ENCODE measurements around the gene NOL4L.

Gene NOL4L

GRCh38 chr20:32575227-32575581 is 9.9 kb downstream of the NOL4L start:
- Histone ChIP-seq H3K4me3 (ENCODE audit: low read length) (no peak overlapping the region), H3K9ac (ENCODE audit: low read length) (no peak overlapping the region), H3K56ac (ENCODE audit: low read length) (no peak overlapping the region), H2AK5ac (ENCODE audit: low read length) (no peak overlapping the region), H2BK120ac (ENCODE audit: low read depth, low read length) (no peak overlapping the region), H2BK5ac (ENCODE audit: low read length) (no peak overlapping the region), H3K18ac (ENCODE audit: low read length) (no peak overlapping the region), H3K23ac (ENCODE audit: low read length) (no peak overlapping the region), H3K27me3 (ENCODE audit: insufficient read depth, low read length, poor library complexity) (no peaks in the 10 kb centered on the region), H2BK15ac (replicated peaks; ENCODE audit: low read depth) (no peak overlapping the region), H3K4me2 (ENCODE audit: low read length) (no peak overlapping the region), H4K8ac (ENCODE audit: low read depth, low read length) (no peak overlapping the region), H3K27ac (ENCODE audit: low read depth, low read length) (no peak overlapping the region), H3K79me1 (ENCODE audit: low read length) (no peaks in the 10 kb centered on the region), H3K79me2 (ENCODE audit: control insufficient read depth, insufficient read depth, low read length) (no peaks in the 10 kb centered on the region), H3K4ac (ENCODE audit: low read depth, low read length) (no peak overlapping the region), H3K36me3 (ENCODE audit: control insufficient read depth, insufficient read depth, low read length) (no peaks in the 10 kb centered on the region), H3K4me1 (ENCODE audit: control insufficient read depth, low read depth, low read length) (peaks cover 7% of the 10 kb centered on the region), H4K5ac (ENCODE audit: low read length) (no peak overlapping the region)
- WGBS (ENCODE audit: extremely low coverage, insufficient coverage, low lambda C conversion rate), result no CpG with 5 or more reads among the region's 9 CpGs
- no peak for DNase-seq

- Histone ChIP-seq H4K5ac (ENCODE audit: low read length) (no peak overlapping the region), H3K4ac (ENCODE audit: low read depth, low read length) (peak overlapping the region; percentile 4), H3K23ac (ENCODE audit: low read length) (peak overlapping the region; percentile 98), H3K4me2 (ENCODE audit: low read length) (no peak overlapping the region), H2BK15ac (replicated peaks; ENCODE audit: low read depth) (no peak overlapping the region), H2BK5ac (ENCODE audit: low read length) (peak overlapping the region; percentile 55), H3K4me1 (ENCODE audit: control insufficient read depth, low read depth, low read length) (peaks cover 8% of the 10 kb centered on the region), H2BK120ac (ENCODE audit: low read depth, low read length) (peak overlapping the region; percentile 19), H4K8ac (ENCODE audit: low read depth, low read length) (no peak overlapping the region), H3K79me1 (ENCODE audit: low read length) (no peaks in the 10 kb centered on the region), H3K27ac (ENCODE audit: low read depth, low read length) (no peak overlapping the region), H3K4me3 (ENCODE audit: low read length) (no peak overlapping the region), H3K27me3 (ENCODE audit: insufficient read depth, low read length, poor library complexity) (no peaks in the 10 kb centered on the region), H2AK5ac (ENCODE audit: low read length) (peak overlapping the region; percentile 88), H3K9ac (ENCODE audit: low read length) (peak overlapping the region; percentile 42), H3K56ac (ENCODE audit: low read length) (peak overlapping the region; percentile 67), H3K79me2 (ENCODE audit: control insufficient read depth, insufficient read depth, low read length) (no peaks in the 10 kb centered on the region), H3K18ac (ENCODE audit: low read length) (peak overlapping the region; percentile 15), H3K36me3 (ENCODE audit: control insufficient read depth, insufficient read depth, low read length) (no peaks in the 10 kb centered on the region)
- DNase-seq, result peak; percentile 83
- WGBS (ENCODE audit: extremely low coverage, insufficient coverage, low lambda C conversion rate), result no CpG with 5 or more reads among the region's 34 CpGs
Measured at GRCh38 chr20:32574296-32575226, 10.6 kb downstream of the NOL4L start.

- Histone ChIP-seq H3K4ac (ENCODE audit: low read depth, low read length) (no peak overlapping the region), H2BK15ac (replicated peaks; ENCODE audit: low read depth) (no peak overlapping the region), H3K9ac (ENCODE audit: low read length) (no peak overlapping the region), H3K23ac (ENCODE audit: low read length) (no peak overlapping the region), H3K79me2 (ENCODE audit: control insufficient read depth, insufficient read depth, low read length) (no peaks in the 10 kb centered on the region), H4K5ac (ENCODE audit: low read length) (no peak overlapping the region), H2AK5ac (ENCODE audit: low read length) (no peak overlapping the region), H3K18ac (ENCODE audit: low read length) (no peak overlapping the region), H2BK5ac (ENCODE audit: low read length) (no peak overlapping the region), H3K4me2 (ENCODE audit: low read length) (no peak overlapping the region), H2BK120ac (ENCODE audit: low read depth, low read length) (no peak overlapping the region), H3K36me3 (ENCODE audit: control insufficient read depth, insufficient read depth, low read length) (no peaks in the 10 kb centered on the region), H3K27ac (ENCODE audit: low read depth, low read length) (no peak overlapping the region), H3K27me3 (ENCODE audit: insufficient read depth, low read length, poor library complexity) (no peaks in the 10 kb centered on the region), H3K79me1 (ENCODE audit: low read length) (no peaks in the 10 kb centered on the region), H3K4me3 (ENCODE audit: low read length) (no peak overlapping the region), H4K8ac (ENCODE audit: low read depth, low read length) (no peak overlapping the region), H3K56ac (ENCODE audit: low read length) (no peak overlapping the region), H3K4me1 (ENCODE audit: control insufficient read depth, low read depth, low read length) (peaks cover 8% of the 10 kb centered on the region)
- no CpG with 5 or more reads among the region's 6 CpGs for WGBS (ENCODE audit: extremely low coverage, insufficient coverage, low lambda C conversion rate)
- no peak for DNase-seq
Measured at GRCh38 chr20:32573167-32573851, 11.8 kb downstream of the NOL4L start.

- Histone ChIP-seq H3K27ac (ENCODE audit: low read depth, low read length) (no peak overlapping the region), H3K36me3 (ENCODE audit: control insufficient read depth, insufficient read depth, low read length) (no peaks in the 10 kb centered on the region), H3K4me3 (ENCODE audit: low read length) (no peak overlapping the region), H2AK5ac (ENCODE audit: low read length) (no peak overlapping the region), H2BK5ac (ENCODE audit: low read length) (no peak overlapping the region), H3K79me2 (ENCODE audit: control insufficient read depth, insufficient read depth, low read length) (no peaks in the 10 kb centered on the region), H3K9ac (ENCODE audit: low read length) (no peak overlapping the region), H3K4me2 (ENCODE audit: low read length) (no peak overlapping the region), H3K18ac (ENCODE audit: low read length) (no peak overlapping the region), H2BK120ac (ENCODE audit: low read depth, low read length) (no peak overlapping the region), H3K23ac (ENCODE audit: low read length) (no peak overlapping the region), H3K56ac (ENCODE audit: low read length) (no peak overlapping the region), H3K4ac (ENCODE audit: low read depth, low read length) (no peak overlapping the region), H4K5ac (ENCODE audit: low read length) (no peak overlapping the region), H3K79me1 (ENCODE audit: low read length) (no peaks in the 10 kb centered on the region), H4K8ac (ENCODE audit: low read depth, low read length) (no peak overlapping the region), H2BK15ac (replicated peaks; ENCODE audit: low read depth) (no peak overlapping the region), H3K4me1 (ENCODE audit: control insufficient read depth, low read depth, low read length) (peaks cover 8% of the 10 kb centered on the region), H3K27me3 (ENCODE audit: insufficient read depth, low read length, poor library complexity) (no peaks in the 10 kb centered on the region)
- no peak for DNase-seq
- no CpG with 5 or more reads among the region's 15 CpGs for WGBS (ENCODE audit: extremely low coverage, insufficient coverage, low lambda C conversion rate)
Measured at GRCh38 chr20:32572271-32572968, 12.7 kb downstream of the NOL4L start.

GRCh38 chr20:32571566-32571965 is 13.6 kb downstream of the NOL4L start:
- Histone ChIP-seq H2BK15ac (replicated peaks; ENCODE audit: low read depth) (no peak overlapping the region), H2BK5ac (ENCODE audit: low read length) (no peak overlapping the region), H3K79me2 (ENCODE audit: control insufficient read depth, insufficient read depth, low read length) (no peaks in the 10 kb centered on the region), H3K23ac (ENCODE audit: low read length) (no peak overlapping the region), H3K4me1 (ENCODE audit: control insufficient read depth, low read depth, low read length) (peaks cover 8% of the 10 kb centered on the region), H3K79me1 (ENCODE audit: low read length) (no peaks in the 10 kb centered on the region), H3K18ac (ENCODE audit: low read length) (no peak overlapping the region), H3K4me3 (ENCODE audit: low read length) (no peak overlapping the region), H3K4ac (ENCODE audit: low read depth, low read length) (no peak overlapping the region), H3K27me3 (ENCODE audit: insufficient read depth, low read length, poor library complexity) (no peaks in the 10 kb centered on the region), H3K36me3 (ENCODE audit: control insufficient read depth, insufficient read depth, low read length) (no peaks in the 10 kb centered on the region), H4K5ac (ENCODE audit: low read length) (no peak overlapping the region), H2AK5ac (ENCODE audit: low read length) (peak overlapping the region; percentile 43), H2BK120ac (ENCODE audit: low read depth, low read length) (no peak overlapping the region), H3K27ac (ENCODE audit: low read depth, low read length) (no peak overlapping the region), H3K56ac (ENCODE audit: low read length) (peak overlapping the region; percentile 22), H4K8ac (ENCODE audit: low read depth, low read length) (no peak overlapping the region), H3K4me2 (ENCODE audit: low read length) (no peak overlapping the region), H3K9ac (ENCODE audit: low read length) (no peak overlapping the region)
- DNase-seq, result no peak
- WGBS (ENCODE audit: extremely low coverage, insufficient coverage, low lambda C conversion rate), result no CpG with 5 or more reads among the region's 9 CpGs

Data from mesendoderm (in vitro differentiated cells).